SU-DHL-6 (cell line): ENCODE measurements around the gene LTO1.

Source experiments
- H2AFZ ChIP-seq: fragments of 200-600 bp; sonication (generic); 2 replicates; pipeline ENCODE4 v1.6.1; 2014; ENCODE audit warnings: low read depth, mild to moderate bottlenecking, moderate library complexity, mixed read lengths, antibody characterized with exemption, low read length; ENCODE audit not compliant: severe bottlenecking
- H3F3A ChIP-seq: fragments of 200-600 bp; shearing (Covaris generic); 2 replicates; pipeline ENCODE4 v1.6.0; 2016; ENCODE audit warnings: antibody characterized with exemption, mild to moderate bottlenecking; ENCODE audit not compliant: insufficient read depth
- H3K27ac ChIP-seq: fragments of 200-600 bp; sonication (generic); 2 replicates; pipeline ENCODE4 v1.5.1; 2016; ENCODE audit warnings: low read depth, mild to moderate bottlenecking, low read length, moderate library complexity, mixed read lengths
- H3K27me3 ChIP-seq: fragments of 200-600 bp; sonication (generic), shearing (Covaris generic); 2 replicates; pipeline ENCODE4 v1.6.0; 2014; ENCODE audit warnings: mild to moderate bottlenecking, low read length
- H3K36me3 ChIP-seq: fragments of 200-600 bp; sonication (generic); 2 replicates; pipeline ENCODE4 v1.6.1; 2014; ENCODE audit warnings: mild to moderate bottlenecking, low read length, mixed read lengths
- H3K4me2 ChIP-seq: fragments of 300-600, 200-600 bp; shearing (Covaris generic), sonication (generic); 2 replicates; pipeline ENCODE4 v1.6.0; 2014; ENCODE audit warnings: low read length, low read depth, mild to moderate bottlenecking; ENCODE audit not compliant: poor library complexity, severe bottlenecking
- H3K4me3 ChIP-seq: fragments of 200-600 bp; sonication (generic); 2 replicates; pipeline ENCODE4 v1.5.1; 2014; ENCODE audit warnings: antibody characterized with exemption, low read length, mild to moderate bottlenecking, mixed read lengths; ENCODE audit not compliant: insufficient read depth, poor library complexity, severe bottlenecking
- H3K79me2 ChIP-seq: fragments of 200-600 bp; sonication (generic); 2 replicates; pipeline ENCODE4 v1.6.1; 2014; ENCODE audit warnings: mild to moderate bottlenecking, low read length, moderate library complexity; ENCODE audit not compliant: insufficient read depth
- H3K9ac ChIP-seq: fragments of 200-600 bp; sonication (generic); 2 replicates; pipeline ENCODE4 v1.7.0; 2014; ENCODE audit warnings: mild to moderate bottlenecking, low read length
- H3K9me2 ChIP-seq: fragments of 200-600 bp; sonication (generic); replicated peaks from 2 replicates; pipeline ENCODE4 v1.6.1; 2014; ENCODE audit warnings: low read length; ENCODE audit not compliant: insufficient read depth
- H3K9me3 ChIP-seq: fragments of 200-600 bp; sonication (generic); 2 replicates; pipeline ENCODE4 v1.6.1; 2014; ENCODE audit warnings: low read length, mixed read lengths; ENCODE audit not compliant: insufficient read depth
- H4K20me1 ChIP-seq: fragments of 200-600 bp; sonication (generic); 2 replicates; pipeline ENCODE4 v1.6.1; 2014; ENCODE audit warnings: low read depth, mild to moderate bottlenecking, antibody characterized with exemption, low read length, moderate library complexity, mixed read lengths
- EZH2phosphoT487 ChIP-seq: fragments of 200-600 bp; sonication (generic), shearing (Covaris generic); conservative IDR thresholded peaks from 2 replicates; pipeline ENCODE4 v1.6.1; 2018; ENCODE audit warnings: mild to moderate bottlenecking, antibody characterized with exemption, low read length, moderate library complexity, mixed read lengths
- TF ChIP-seq, protein P1 (sequence below): fragments of 200-600 bp; sonication (generic); IDR thresholded peaks from one replicate; pipeline ENCODE4 v1.5.1; 2017; ENCODE audit warnings: antibody characterized with exemption, mild to moderate bottlenecking, low read length, moderate library complexity; ENCODE audit not compliant: insufficient read depth, poor library complexity, severe bottlenecking

LTO1 gene

DNA sequence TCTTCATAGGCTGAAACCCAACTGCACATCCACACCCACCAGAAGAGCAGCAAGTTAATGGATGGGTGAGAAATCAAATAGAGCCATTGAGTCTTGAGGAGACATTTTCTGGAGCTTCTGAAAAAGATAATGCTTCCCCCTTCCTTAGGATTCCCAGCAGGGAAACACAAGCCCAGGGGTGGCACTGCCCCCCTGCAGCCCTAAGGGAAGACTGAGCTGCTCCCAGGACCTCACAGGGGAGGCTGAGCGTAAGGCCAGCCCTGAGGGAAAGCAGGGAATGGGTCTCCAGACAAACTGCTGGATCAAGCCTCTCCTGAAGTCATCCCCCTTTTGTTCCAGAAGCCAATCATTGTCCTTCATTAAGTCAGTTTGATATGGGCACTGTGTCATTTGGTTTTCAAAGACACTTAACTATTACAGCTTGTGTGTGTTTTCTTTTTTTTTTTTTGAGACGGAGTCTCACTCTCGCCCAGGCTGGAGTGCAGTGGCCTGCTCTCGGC is 15.1 kb downstream of the LTO1 start:
- H4K20me1 ChIP-seq = no peaks in the 10 kb centered on the region
- no peaks in the 10 kb centered on the region for H3K9me2 ChIP-seq
- no peaks in the 10 kb centered on the region for H3K9me3 ChIP-seq
- no peaks in the 10 kb centered on the region for H3K79me2 ChIP-seq
- H2AFZ ChIP-seq = no peak overlapping the region
- H3K9ac ChIP-seq = no peak overlapping the region
- TF ChIP-seq, protein P1, sequence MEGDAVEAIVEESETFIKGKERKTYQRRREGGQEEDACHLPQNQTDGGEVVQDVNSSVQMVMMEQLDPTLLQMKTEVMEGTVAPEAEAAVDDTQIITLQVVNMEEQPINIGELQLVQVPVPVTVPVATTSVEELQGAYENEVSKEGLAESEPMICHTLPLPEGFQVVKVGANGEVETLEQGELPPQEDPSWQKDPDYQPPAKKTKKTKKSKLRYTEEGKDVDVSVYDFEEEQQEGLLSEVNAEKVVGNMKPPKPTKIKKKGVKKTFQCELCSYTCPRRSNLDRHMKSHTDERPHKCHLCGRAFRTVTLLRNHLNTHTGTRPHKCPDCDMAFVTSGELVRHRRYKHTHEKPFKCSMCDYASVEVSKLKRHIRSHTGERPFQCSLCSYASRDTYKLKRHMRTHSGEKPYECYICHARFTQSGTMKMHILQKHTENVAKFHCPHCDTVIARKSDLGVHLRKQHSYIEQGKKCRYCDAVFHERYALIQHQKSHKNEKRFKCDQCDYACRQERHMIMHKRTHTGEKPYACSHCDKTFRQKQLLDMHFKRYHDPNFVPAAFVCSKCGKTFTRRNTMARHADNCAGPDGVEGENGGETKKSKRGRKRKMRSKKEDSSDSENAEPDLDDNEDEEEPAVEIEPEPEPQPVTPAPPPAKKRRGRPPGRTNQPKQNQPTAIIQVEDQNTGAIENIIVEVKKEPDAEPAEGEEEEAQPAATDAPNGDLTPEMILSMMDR = no peak
- TF ChIP-seq EZH2phosphoT487 = no peak
- H3F3A ChIP-seq = no peaks in the 10 kb centered on the region
- no peaks in the 10 kb centered on the region for H3K27me3 ChIP-seq
- H3K27ac ChIP-seq = no peak overlapping the region
- H3K4me3 ChIP-seq = no peak overlapping the region
- H3K4me2 ChIP-seq = no peak overlapping the region
- no peaks in the 10 kb centered on the region for H3K36me3 ChIP-seq

DNA sequence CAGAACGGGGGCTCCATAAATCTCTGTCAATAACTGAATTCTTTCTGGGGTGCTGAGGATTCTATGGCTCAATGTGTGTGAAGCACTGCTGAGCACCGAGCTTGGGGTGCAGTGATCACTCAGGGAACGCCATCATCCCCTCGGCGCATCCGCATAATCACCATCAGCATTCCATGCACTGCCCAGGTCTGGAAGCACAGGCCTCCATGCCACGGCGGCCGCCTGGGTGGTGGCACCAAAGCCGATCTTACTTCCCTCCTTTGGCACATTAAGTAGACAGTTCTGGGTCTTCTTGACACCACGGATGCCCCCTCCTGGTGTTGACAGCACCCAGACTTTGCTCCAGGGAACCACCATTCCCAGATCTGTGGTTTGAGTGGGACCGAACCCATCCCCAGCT is 15.6 kb downstream of the LTO1 start:
- TF ChIP-seq EZH2phosphoT487 = no peak
- TF ChIP-seq, protein P1 = no peak
- Histone ChIP-seq H3K4me3 (no peak overlapping the region), H2AFZ (no peak overlapping the region), H3K27me3 (no peaks in the 10 kb centered on the region), H3F3A (no peaks in the 10 kb centered on the region), H3K79me2 (no peaks in the 10 kb centered on the region), H3K27ac (no peak overlapping the region), H4K20me1 (no peaks in the 10 kb centered on the region), H3K36me3 (no peaks in the 10 kb centered on the region), H3K9ac (no peak overlapping the region), H3K9me2 (no peaks in the 10 kb centered on the region), H3K9me3 (no peaks in the 10 kb centered on the region), H3K4me2 (no peak overlapping the region)

DNA sequence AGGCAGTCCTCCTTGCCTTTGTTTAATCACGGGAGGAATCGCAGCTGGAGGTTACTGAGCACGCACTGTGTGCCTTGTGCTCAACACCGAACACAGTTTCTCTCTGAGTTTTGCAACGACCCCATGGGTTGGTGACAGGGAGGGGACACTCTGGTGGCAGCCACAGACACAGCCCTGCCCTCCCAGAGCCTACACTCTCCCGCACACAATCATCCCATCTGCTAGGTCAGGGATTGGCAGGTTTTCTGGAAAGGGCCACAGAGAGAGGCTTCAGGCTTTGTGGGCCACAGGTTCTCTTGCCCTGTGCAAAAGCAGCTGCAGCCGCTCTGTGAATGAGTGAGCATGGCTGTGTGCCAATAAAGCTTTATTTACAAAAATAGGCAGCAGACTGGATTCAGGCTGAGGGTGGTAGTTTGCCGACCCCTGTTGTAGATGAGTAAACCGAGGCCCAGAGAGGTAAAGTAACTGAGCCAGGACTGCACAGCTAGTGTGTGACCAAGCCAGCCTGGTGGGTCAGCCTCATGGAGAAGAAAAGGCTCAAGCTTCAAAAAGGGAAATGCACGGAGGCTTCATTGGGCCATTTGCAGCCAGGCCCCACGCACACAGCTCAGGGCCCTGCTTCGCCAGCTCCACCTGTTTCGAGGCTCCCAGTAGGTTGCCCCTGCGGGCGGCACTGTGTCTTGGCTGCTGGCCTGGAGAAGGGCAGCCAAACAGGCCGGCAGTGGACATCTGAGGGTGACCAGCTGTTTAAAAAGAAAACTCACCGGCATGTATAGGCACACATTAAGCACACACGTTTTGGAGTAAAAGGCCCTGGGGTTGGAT is 16.3 kb downstream of the LTO1 start:
- Histone ChIP-seq H3K27ac (no peak overlapping the region), H3K4me3 (no peak overlapping the region), H3K4me2 (no peak overlapping the region), H3K9me2 (no peaks in the 10 kb centered on the region), H3F3A (no peaks in the 10 kb centered on the region), H4K20me1 (no peaks in the 10 kb centered on the region), H3K79me2 (no peaks in the 10 kb centered on the region), H3K36me3 (no peaks in the 10 kb centered on the region), H3K27me3 (no peaks in the 10 kb centered on the region), H3K9me3 (no peaks in the 10 kb centered on the region), H2AFZ (no peak overlapping the region), H3K9ac (no peak overlapping the region)
- TF ChIP-seq, protein P1 = no peak
- no peak for TF ChIP-seq EZH2phosphoT487
